ENCODE data around the gene TMEM61. TPM values are rescaled to one million over a fixed set of nuclear protein-coding genes. Genes with fewer than 3 reads are reported as not detected.

The TMEM61 gene
- total RNA-seq, 1 donor from 2014 or later: 2.9 TPM

GRCh38 chr1:54965624-54966340 is 14.6 kb upstream of the TMEM61 start:
- Mint-ChIP-seq H3K4me3 (no peak overlapping the region), H3K36me3 (no peaks in the 10 kb centered on the region), H3K4me1 (ENCODE audit: unreplicated experiment) (peaks cover 7% of the 10 kb centered on the region), H3K27me3 (no peaks in the 10 kb centered on the region), H3K27ac (no peak overlapping the region), H3K9me3 (no peaks in the 10 kb centered on the region)
- no peak for DNase-seq (ENCODE audit: extremely low spot score, unreplicated experiment)
- TF ChIP-seq CTCF (conservative IDR thresholded peaks at IDR 0.05): no peak

GRCh38 chr1:54967372-54967771 is 13.1 kb upstream of the TMEM61 start:
- H3K9me3 Mint-ChIP-seq: no peaks in the 10 kb centered on the region
- no peak for DNase-seq (ENCODE audit: extremely low spot score, unreplicated experiment)
- H3K4me1 Mint-ChIP-seq (ENCODE audit: unreplicated experiment): peaks cover 7% of the 10 kb centered on the region
- H3K36me3 Mint-ChIP-seq: no peaks in the 10 kb centered on the region
- H3K4me3 Mint-ChIP-seq: no peak overlapping the region
- H3K27me3 Mint-ChIP-seq: no peaks in the 10 kb centered on the region
- no peak for TF ChIP-seq CTCF (conservative IDR thresholded peaks at IDR 0.05)
- no peak overlapping the region for H3K27ac Mint-ChIP-seq

- Mint-ChIP-seq H3K4me3 (no peak overlapping the region), H3K27me3 (no peaks in the 10 kb centered on the region), H3K27ac (no peak overlapping the region), H3K9me3 (no peaks in the 10 kb centered on the region), H3K36me3 (no peaks in the 10 kb centered on the region), H3K4me1 (ENCODE audit: unreplicated experiment) (peaks cover 13% of the 10 kb centered on the region)
- no peak for DNase-seq (ENCODE audit: extremely low spot score, unreplicated experiment)
- no peak for TF ChIP-seq CTCF (conservative IDR thresholded peaks at IDR 0.05)
Measured at GRCh38 chr1:54968551-54968950, 11.9 kb upstream of the TMEM61 start.

GRCh38 chr1:54969879-54970278 is 10.5 kb upstream of the TMEM61 start:
- Mint-ChIP-seq H3K4me1 (ENCODE audit: unreplicated experiment) (peaks cover 11% of the 10 kb centered on the region), H3K27ac (no peak overlapping the region), H3K27me3 (no peaks in the 10 kb centered on the region), H3K36me3 (no peaks in the 10 kb centered on the region), H3K9me3 (no peaks in the 10 kb centered on the region), H3K4me3 (no peak overlapping the region)
- TF ChIP-seq CTCF (conservative IDR thresholded peaks at IDR 0.05): no peak
- no peak for DNase-seq (ENCODE audit: extremely low spot score, unreplicated experiment)

GRCh38 chr1:54970901-54971300 is 9.5 kb upstream of the TMEM61 start:
- H3K4me3 Mint-ChIP-seq: no peak overlapping the region
- no peak overlapping the region for H3K27ac Mint-ChIP-seq
- H3K36me3 Mint-ChIP-seq: no peaks in the 10 kb centered on the region
- H3K4me1 Mint-ChIP-seq (ENCODE audit: unreplicated experiment): peaks cover 19% of the 10 kb centered on the region
- DNase-seq (ENCODE audit: extremely low spot score, unreplicated experiment): no peak
- peaks cover 4% of the 10 kb centered on the region for H3K27me3 Mint-ChIP-seq
- no peaks in the 10 kb centered on the region for H3K9me3 Mint-ChIP-seq
- TF ChIP-seq CTCF (conservative IDR thresholded peaks at IDR 0.05): no peak
